Transverse colon (tissue), 4 donors: ENCODE data around the gene DUOXA1.

Experiments
- EP300 ChIP-seq: sonication (generic); formaldehyde crosslinking; IDR thresholded peaks from one replicate; pipeline ENCODE4 v1.6.1; 2017; ENCODE audit warnings: antibody characterized with exemption, low read depth
- POLR2A ChIP-seq: fragments of 450-650 bp; IDR thresholded peaks from one replicate; pipeline ENCODE4 v1.6.1; 2016; ENCODE audit warnings: antibody characterized with exemption, mild to moderate bottlenecking, moderate library complexity
- POLR2AphosphoS5 ChIP-seq, 3 donors: sonication (generic); formaldehyde crosslinking; IDR thresholded peaks; one replicate each; pipeline ENCODE4 v1.6.1; 2016; ENCODE audit warnings: antibody characterized with exemption in 3 of 3
- TF ChIP-seq, protein P1 (sequence below), 5 experiments: fragments of 200-600 bp in 3 of 5; fragments of 450-650 bp in 2 of 5; sonication (generic) in 3 of 5; IDR thresholded peaks; 1 replicate in 2 of 5; 2 replicates in 3 of 5; pipeline ENCODE4 v1.5.1; 2016 to 2017; ENCODE audit warnings: antibody characterized with exemption in 5 of 5, inconsistent platforms in 3 of 5, mild to moderate bottlenecking in 2 of 5, moderate library complexity in 1 of 5

- TF ChIP-seq POLR2AphosphoS5 (IDR thresholded peaks at IDR 0.05) (no peak), EP300 (no peak), POLR2A (no peak)
- TF ChIP-seq, protein P1, sequence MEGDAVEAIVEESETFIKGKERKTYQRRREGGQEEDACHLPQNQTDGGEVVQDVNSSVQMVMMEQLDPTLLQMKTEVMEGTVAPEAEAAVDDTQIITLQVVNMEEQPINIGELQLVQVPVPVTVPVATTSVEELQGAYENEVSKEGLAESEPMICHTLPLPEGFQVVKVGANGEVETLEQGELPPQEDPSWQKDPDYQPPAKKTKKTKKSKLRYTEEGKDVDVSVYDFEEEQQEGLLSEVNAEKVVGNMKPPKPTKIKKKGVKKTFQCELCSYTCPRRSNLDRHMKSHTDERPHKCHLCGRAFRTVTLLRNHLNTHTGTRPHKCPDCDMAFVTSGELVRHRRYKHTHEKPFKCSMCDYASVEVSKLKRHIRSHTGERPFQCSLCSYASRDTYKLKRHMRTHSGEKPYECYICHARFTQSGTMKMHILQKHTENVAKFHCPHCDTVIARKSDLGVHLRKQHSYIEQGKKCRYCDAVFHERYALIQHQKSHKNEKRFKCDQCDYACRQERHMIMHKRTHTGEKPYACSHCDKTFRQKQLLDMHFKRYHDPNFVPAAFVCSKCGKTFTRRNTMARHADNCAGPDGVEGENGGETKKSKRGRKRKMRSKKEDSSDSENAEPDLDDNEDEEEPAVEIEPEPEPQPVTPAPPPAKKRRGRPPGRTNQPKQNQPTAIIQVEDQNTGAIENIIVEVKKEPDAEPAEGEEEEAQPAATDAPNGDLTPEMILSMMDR (IDR thresholded peaks at IDR 0.05): peak; percentile 90 to 95 (median 92)
Observed at GRCh38 chr15:45118131-45118588, 11.5 kb downstream of the DUOXA1 start.
